GM12878 (cell line): ENCODE data around the gene EIF4ENIF1. TPM values are rescaled to one million over a fixed set of nuclear protein-coding genes. Genes with fewer than 3 reads are reported as not detected.

ENCODE experiments used
- BMI1 ChIP-seq: fragments of 450-650 bp; IDR thresholded peaks from 2 replicates; pipeline ENCODE4 v1.6.1; 2016; ENCODE audit warnings: mild to moderate bottlenecking, moderate library complexity, borderline replicate concordance
- CBX3 ChIP-seq: fragments of 200-600 bp; sonication (generic); IDR thresholded peaks from 2 replicates; pipeline ENCODE4 v1.6.1; 2016; ENCODE audit warnings: low read depth, borderline replicate concordance
- EP300 ChIP-seq, 2 experiments: fragments of 150-350 bp in 1 of 2; IDR thresholded peaks; 2 replicates each; pipeline ENCODE4 v1.6.1; 2011 to 2012; ENCODE audit warnings: low read depth in 2 of 2, low read length in 2 of 2, borderline replicate concordance in 1 of 2, improper control_type of control experiment in 1 of 2, inconsistent platforms in 1 of 2; ENCODE audit not compliant: control insufficient read depth in 1 of 2
- IKZF2 ChIP-seq, 2 experiments: fragments of 450-650 bp; IDR thresholded peaks; 2 replicates each; pipeline ENCODE4 v1.6.1; 2017; ENCODE audit warnings: mild to moderate bottlenecking in 2 of 2, moderate library complexity in 2 of 2
- KLF5 ChIP-seq: fragments of 450-650 bp; IDR thresholded peaks from 2 replicates; pipeline ENCODE4 v1.6.1; 2014; ENCODE audit warnings: mild to moderate bottlenecking; ENCODE audit not compliant: partially characterized antibody
- SMC3 ChIP-seq: IDR thresholded peaks from 2 replicates; pipeline ENCODE4 v1.6.1; 2011; ENCODE audit warnings: low read length, improper control_type of control experiment, borderline replicate concordance
- YBX1 ChIP-seq: fragments of 450-650 bp; IDR thresholded peaks from 2 replicates; pipeline ENCODE4 v1.6.1; 2016; ENCODE audit warnings: antibody characterized with exemption
- polyA plus RNA-seq, 11 experiments: library from polyadenylated mRNA; depleted of rRNA in 4 of 11; unstranded in 6 of 11; stranded (reverse) in 5 of 11; fragments of >200 nt; fragmentation: Nextera tagmentation in 4 of 11; fragmentation: Illumina TruSeq in 1 of 11; extraction: Ambion mirVana in 4 of 11; extraction: Trizol in 1 of 11; gene quantifications; 1 replicate in 1 of 11; 2 replicates in 10 of 11; pipeline versions ENCODE4 v1.2.1 to v1.2.3, GENCODE V29; 2011 to 2016; ENCODE audit warnings: inconsistent platforms in 2 of 11, missing spikeins in 2 of 11, low read depth in 1 of 11
- total RNA-seq, 4 experiments: library from RNA; depleted of rRNA in 3 of 4; stranded (reverse); fragments of >200 nt in 3 of 4; fragmentation: Illumina TruSeq in 1 of 4; extraction: Trizol in 1 of 4; gene quantifications; 2 replicates each; pipeline versions ENCODE4 v1.2.1 to v1.2.3, GENCODE V29; 2013 to 2021
- TF ChIP-seq, protein P1 (sequence below): fragments of 450-650 bp; IDR thresholded peaks from 2 replicates; pipeline ENCODE4 v1.6.1; 2017; ENCODE audit warnings: low read depth, mild to moderate bottlenecking, moderate library complexity
- TF ChIP-seq, protein P2 (sequence below): fragments of 450-650 bp; IDR thresholded peaks from 2 replicates; pipeline ENCODE4 v1.6.1; 2016; ENCODE audit warnings: mild to moderate bottlenecking
- TF ChIP-seq, protein P3 (sequence below), 3 experiments: IDR thresholded peaks in 2 of 3; conservative IDR thresholded peaks in 1 of 3; 2 replicates each; pipeline ENCODE4 v1.5.1; 2011; ENCODE audit warnings: low read depth in 3 of 3, low read length in 3 of 3, mild to moderate bottlenecking in 3 of 3, control low read depth in 2 of 3, moderate library complexity in 2 of 3, inconsistent platforms in 1 of 3, mixed read lengths in 1 of 3; ENCODE audit not compliant: control insufficient read depth in 2 of 3, insufficient read depth in 1 of 3; ENCODE audit errors: extremely low read depth in 1 of 3
- TF ChIP-seq, protein P4 (sequence below): IDR thresholded peaks from 2 replicates; pipeline ENCODE4 v1.6.1; 2012; ENCODE audit warnings: low read depth, low read length, improper control_type of control experiment

Gene EIF4ENIF1
- total and polyA plus RNA-seq, 10 of the 15 experiments (the other 5 are each of a cell fraction or from before 2014, with no cell fraction given): 4.4 to 43.7 (median 24.4) TPM

DNA sequence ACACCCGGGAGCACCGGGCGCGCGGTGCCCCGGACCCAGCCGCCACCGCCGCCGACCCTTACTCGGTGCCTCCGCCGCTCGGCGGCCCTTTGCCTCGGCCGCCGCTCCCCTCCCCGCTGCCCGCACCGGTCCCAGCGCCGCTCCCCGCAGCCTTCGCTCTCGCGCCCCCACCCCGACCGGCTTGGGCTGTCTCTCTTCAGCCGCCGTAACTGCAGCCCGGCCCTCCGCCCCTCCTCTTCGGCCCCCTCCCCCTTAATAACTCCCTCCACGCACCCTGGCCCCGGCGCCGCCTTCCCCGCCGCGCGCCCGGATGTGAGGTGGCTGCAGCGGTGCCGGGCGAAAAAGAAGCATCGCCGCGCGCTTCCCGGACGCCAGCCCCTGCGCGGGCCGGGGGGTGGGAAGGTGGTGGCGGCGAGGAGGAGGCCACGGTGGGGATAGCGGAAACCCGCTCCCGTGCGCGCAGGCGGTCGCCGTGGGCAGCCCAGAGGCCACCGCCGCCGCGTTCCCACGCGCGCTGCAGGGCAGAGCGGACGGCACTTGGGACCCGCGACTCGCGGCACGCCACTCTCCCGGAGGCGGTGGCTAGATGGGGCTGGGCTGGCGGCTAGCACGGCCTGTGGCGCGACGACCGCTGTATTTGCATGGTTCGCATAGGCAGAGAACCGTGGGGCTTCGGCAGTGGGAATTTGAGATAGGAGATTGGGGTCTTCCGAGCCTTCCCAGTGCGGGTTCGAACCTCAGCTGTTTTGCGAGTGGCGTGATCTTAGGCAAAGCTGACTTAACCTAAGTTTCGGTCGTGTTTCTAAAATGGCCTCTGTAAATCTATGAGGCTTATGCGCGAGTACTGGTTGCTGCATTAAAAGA is at the start of gene EIF4ENIF1 (continued):
- TF ChIP-seq, protein P1, sequence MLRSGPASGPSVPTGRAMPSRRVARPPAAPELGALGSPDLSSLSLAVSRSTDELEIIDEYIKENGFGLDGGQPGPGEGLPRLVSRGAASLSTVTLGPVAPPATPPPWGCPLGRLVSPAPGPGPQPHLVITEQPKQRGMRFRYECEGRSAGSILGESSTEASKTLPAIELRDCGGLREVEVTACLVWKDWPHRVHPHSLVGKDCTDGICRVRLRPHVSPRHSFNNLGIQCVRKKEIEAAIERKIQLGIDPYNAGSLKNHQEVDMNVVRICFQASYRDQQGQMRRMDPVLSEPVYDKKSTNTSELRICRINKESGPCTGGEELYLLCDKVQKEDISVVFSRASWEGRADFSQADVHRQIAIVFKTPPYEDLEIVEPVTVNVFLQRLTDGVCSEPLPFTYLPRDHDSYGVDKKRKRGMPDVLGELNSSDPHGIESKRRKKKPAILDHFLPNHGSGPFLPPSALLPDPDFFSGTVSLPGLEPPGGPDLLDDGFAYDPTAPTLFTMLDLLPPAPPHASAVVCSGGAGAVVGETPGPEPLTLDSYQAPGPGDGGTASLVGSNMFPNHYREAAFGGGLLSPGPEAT: no peak
- TF ChIP-seq, protein P2, sequence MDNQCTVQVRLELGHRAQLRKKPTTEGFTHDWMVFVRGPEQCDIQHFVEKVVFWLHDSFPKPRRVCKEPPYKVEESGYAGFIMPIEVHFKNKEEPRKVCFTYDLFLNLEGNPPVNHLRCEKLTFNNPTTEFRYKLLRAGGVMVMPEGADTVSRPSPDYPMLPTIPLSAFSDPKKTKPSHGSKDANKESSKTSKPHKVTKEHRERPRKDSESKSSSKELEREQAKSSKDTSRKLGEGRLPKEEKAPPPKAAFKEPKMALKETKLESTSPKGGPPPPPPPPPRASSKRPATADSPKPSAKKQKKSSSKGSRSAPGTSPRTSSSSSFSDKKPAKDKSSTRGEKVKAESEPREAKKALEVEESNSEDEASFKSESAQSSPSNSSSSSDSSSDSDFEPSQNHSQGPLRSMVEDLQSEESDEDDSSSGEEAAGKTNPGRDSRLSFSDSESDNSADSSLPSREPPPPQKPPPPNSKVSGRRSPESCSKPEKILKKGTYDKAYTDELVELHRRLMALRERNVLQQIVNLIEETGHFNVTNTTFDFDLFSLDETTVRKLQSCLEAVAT: no peak
- TF ChIP-seq, protein P3, sequence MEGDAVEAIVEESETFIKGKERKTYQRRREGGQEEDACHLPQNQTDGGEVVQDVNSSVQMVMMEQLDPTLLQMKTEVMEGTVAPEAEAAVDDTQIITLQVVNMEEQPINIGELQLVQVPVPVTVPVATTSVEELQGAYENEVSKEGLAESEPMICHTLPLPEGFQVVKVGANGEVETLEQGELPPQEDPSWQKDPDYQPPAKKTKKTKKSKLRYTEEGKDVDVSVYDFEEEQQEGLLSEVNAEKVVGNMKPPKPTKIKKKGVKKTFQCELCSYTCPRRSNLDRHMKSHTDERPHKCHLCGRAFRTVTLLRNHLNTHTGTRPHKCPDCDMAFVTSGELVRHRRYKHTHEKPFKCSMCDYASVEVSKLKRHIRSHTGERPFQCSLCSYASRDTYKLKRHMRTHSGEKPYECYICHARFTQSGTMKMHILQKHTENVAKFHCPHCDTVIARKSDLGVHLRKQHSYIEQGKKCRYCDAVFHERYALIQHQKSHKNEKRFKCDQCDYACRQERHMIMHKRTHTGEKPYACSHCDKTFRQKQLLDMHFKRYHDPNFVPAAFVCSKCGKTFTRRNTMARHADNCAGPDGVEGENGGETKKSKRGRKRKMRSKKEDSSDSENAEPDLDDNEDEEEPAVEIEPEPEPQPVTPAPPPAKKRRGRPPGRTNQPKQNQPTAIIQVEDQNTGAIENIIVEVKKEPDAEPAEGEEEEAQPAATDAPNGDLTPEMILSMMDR (IDR thresholded peaks at IDR 0.05 in 2 of 3, conservative IDR thresholded peaks at IDR 0.05 in 1 of 3; ENCODE audit: control insufficient read depth in 2 of 3, extremely low read depth in 1 of 3, insufficient read depth in 1 of 3, low read depth in 3 of 3, low read length in 3 of 3): no peak
- no peak for TF ChIP-seq BMI1
- TF ChIP-seq YBX1: no peak
- TF ChIP-seq IKZF2 (IDR thresholded peaks at IDR 0.05): no peak
- TF ChIP-seq, protein P4, sequence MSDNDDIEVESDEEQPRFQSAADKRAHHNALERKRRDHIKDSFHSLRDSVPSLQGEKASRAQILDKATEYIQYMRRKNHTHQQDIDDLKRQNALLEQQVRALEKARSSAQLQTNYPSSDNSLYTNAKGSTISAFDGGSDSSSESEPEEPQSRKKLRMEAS: no peak
- TF ChIP-seq EP300 (IDR thresholded peaks at IDR 0.05; ENCODE audit: borderline replicate concordance in 1 of 2, control insufficient read depth in 1 of 2, low read depth in 2 of 2, low read length in 2 of 2): no peak
- TF ChIP-seq SMC3: no peak
- no peak for TF ChIP-seq CBX3
- TF ChIP-seq KLF5: no peak
- TF ChIP-seq, all 136 proteins: peak for 41
